H4 (cell line): Measurements from ENCODE around the gene TBC1D1. TPM values are rescaled to one million over a fixed set of nuclear protein-coding genes. Genes with fewer than 3 reads are reported as not detected.

Source experiments
- total RNA-seq: library from RNA; depleted of rRNA; stranded (reverse); fragments of >200 nt; shearing (Covaris generic); gene quantifications from 2 replicates; pipeline ENCODE4 v1.2.3, GENCODE V29; 2014; rRNA removed

Gene TBC1D1
- total RNA-seq, 1 experiment from 2014 or later, result 110 TPM

Other genes with a start within 250 kb of the TBC1D1 start
- 46.0 and 65.8 TPM in 2 replicates for gene RELL1, start 204.7 kb upstream of the TBC1D1 start, total RNA-seq
- 36.2 and 46.5 TPM in 2 replicates for gene PGM2, start 64.4 kb upstream of the TBC1D1 start, total RNA-seq
- not detected in 2 replicates for gene PTTG2, start 69.3 kb downstream of the TBC1D1 start, total RNA-seq